H4 (cell line): Measurements from ENCODE around the gene VAMP8. TPM values are rescaled to one million over a fixed set of nuclear protein-coding genes. Genes with fewer than 3 reads are reported as not detected.
"Not testable (repeated sequence)": the region's sequence is repeated elsewhere in the genome, so short reads cannot be mapped to it uniquely, and the experiment has no call there.

Source experiments
- DNase-seq: peaks from one replicate; pipeline ENCODE4 v3.0.0-alpha.2; 2015; ENCODE audit warnings: low spot score
- total RNA-seq: library from RNA; depleted of rRNA; stranded (reverse); fragments of >200 nt; shearing (Covaris generic); gene quantifications from 2 replicates; pipeline ENCODE4 v1.2.3, GENCODE V29; 2014

VAMP8 gene
- total RNA-seq, 1 experiment from 2014 or later: 1.3 TPM

DNA sequence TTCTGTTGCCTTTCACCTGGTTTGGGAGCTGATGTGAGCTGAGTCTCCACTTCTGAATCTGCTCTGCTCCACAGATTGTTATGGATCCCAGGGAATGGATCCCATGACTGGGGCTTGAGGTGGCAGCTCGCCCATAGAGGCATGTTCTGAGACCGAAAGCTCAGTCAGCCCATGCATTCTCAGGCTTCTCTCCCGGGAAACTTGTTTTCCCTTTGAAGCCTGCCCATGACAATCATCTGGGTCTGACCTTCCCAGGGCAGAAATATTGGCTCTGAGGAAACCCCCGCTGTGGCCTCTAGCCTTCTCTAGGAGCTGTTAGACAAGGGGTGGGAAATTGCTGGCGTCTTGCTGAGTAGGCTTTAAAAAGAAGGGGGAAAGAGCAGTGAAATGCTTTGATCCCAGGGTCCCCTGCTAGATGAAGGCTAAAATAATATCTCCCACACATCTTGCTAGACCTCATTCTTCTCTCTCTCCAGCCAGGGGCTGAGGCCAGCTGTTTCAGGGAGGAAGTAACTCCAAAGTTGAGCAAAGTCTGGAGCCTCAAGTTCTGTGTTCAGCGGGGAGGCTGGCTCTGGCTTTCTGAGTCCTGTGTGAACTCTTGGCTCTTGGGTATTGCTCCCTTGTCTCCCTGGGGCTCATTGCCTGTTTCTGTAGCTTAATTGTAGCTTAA is 2.0 kb downstream of the VAMP8 start:
- no peak for DNase-seq

DNA sequence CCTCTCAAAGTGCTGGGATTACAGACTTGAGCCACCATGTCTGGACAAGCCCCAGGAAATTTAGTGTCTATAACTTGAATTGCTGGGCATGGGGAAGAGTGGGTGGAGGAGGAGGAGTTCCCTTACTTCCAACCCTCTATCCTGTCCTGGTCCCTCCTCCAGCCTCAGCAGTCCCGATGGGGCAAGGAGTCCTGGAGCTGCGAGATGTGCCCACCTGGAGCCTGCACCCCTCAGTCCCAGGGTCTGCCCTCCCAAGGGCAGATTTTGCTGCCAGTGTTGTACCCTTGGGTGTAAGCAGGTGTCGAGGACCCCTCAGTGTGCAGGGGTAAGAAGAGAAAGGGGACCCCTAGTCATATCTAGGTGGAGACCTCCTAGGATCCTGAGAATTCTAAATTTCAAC is 2.8 kb downstream of the VAMP8 start:
- DNase-seq: no peak

DNA sequence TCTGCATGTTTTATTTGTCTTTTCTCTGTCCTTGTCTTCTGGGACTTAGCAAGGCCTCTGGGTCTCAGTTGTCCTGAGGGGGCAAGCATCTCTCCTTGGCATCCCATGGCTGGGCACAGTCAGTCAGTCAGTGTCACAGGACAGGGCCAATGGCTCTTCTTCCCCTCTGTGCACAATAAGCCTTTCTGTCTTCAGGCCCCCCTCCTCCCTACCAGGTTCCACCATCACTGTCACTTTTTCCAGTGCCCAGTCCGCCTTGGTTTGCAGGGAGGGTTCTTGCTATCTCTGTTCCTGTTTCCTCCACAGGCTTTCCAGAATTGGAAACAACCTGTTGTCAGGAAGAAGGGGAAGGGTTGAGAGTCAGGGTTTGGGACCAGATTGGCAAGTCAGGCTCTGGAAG is 5.1 kb downstream of the VAMP8 start:
- DNase-seq: no peak

DNA sequence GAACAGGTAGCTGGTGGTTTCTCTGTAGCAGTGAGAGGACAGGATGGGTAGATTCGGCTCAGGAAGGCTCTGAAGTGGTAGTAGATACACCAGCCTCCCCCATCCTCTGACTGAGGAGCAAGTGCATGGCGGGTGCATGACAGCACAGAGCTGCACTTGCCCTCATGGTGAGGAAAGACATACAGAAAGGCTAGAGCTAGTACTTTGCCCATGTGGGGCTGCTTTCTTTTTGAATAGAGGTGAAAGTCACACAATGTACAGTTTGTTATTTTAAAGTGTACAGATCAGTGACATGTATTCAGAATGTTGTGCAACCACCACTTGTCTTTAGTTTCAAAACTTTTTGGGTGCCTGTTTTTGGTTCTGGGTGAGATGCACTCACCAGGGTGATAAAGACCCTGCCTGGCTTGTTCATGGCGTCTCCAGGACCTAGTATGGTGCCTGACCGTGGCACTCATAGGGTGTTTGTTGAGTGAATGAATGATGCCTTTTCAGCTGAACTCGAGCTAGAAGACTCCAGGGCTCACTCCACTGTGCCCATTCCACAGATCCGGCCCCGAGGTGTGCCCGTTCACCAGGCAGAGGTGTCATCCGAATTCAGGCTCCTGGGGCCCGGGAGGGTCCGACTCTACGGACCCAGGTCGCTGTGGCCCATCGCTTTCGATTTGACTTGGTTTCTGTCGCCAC is 6.4 kb downstream of the VAMP8 start:
- no peak for DNase-seq

DNA sequence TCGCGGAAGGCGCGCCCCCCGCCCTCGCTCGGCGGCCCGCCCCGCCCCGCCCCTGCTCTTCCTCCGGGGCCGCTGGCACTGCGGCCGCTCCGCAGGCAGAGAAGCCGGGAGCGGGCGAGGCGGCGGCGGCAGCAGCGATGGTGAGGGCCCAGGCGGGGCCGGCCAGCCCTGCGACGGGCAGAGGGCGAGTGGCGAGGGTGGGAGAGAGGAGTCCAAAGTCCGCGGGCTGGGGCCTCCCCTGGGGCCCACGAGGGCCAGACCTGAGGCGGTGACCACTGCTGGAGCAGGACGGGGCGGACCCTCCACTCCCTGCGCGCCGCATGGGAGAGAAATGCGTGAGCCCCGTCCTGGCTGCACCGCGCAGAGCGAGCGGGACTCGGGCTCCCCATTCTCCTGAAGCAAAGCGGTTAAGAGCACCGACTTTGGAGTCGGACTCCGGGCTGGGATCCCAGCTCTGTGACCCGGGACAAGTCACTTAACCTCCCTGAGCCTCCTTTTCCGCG is 7.0 kb downstream of the VAMP8 start, which contains the start of gene VAMP5:
VAMP5 (plus strand) TSS at position 78 of the 503 bp plus-strand sequence; CDS start at position 138, 60 bp downstream.
- no peak for DNase-seq

DNA sequence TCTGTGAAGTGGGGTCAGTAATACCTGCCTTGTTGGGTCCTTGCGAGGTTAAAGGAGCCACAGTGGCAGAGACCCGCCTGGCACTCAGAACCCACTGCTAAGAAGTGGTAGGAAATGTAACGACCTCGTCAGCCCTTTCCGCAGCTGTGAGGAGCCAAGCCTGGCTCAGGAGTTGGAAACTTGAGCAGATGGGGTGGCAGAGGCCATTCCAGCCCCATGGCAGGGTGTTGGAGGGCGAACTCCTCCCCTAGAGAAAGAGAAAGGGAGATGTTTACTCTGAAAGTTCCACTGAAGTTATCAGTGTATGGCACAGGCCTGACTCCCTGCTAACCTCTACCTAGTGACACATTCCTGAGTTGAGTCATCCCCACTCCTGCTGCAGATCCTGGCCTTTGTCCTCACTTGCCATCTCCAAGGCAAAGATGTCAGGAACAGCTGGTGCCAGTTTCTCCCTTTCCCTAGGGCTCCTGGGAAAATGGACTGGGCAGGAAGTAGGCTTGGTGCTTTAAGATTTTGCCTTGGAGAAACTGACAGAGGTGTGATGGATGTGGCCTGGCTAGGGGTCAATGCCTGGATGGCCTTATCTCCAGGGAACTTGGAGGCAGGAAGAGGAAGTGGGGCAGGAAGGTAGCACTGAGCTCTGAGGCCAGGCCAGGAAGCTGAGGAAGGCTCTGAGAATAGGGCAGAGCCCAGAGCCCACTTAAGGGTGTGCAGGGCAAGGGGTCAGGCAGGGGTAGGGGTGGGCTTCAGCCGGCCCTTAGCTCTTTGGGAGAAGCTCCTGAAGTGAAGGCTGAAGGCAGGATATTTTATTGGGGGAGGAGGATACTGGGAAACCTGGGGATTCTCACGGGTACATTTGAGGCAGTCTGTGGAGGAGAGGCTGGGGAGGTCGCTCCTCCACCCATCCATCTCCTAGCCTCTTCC is 7.7 kb downstream of the VAMP8 start:
- DNase-seq: peak; percentile 83

DNA sequence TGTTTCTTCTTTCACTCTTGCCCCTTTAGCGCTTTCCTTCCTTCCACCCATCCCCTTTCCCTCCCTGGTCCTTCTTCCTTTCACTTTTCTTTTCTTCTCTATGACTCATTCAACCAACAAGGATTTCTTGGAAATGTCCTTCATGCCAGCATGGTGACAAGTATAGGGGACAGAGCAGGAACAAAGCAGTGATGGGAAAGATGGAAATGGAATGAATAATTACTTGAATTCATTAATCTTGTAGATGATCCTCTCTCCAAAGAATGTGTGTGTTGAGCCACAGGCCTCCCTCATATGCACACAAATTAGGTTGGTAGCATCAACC is 8.4 kb downstream of the VAMP8 start:
- peak; percentile 74 for DNase-seq

DNA sequence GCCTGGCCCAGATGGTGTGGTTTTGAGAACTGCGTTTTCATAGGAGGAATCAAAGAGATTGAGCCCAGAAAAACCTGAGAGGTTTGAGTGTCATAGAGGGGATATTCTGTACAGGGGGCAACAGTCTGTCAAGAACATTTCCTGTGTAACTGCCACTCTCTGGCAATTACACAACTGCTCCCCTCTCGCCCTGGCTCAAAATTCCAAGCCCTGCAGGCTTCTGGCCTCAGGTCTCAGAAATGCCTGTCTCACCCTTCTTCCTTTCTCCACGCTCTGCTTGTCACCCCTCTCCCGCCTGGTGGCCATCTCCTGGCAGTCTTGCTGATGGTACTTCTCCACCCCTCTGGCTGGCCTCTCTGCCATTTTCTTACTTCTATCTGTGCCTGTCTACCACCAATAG is 10.8 kb downstream of the VAMP8 start:
- DNase-seq: no peak

DNA sequence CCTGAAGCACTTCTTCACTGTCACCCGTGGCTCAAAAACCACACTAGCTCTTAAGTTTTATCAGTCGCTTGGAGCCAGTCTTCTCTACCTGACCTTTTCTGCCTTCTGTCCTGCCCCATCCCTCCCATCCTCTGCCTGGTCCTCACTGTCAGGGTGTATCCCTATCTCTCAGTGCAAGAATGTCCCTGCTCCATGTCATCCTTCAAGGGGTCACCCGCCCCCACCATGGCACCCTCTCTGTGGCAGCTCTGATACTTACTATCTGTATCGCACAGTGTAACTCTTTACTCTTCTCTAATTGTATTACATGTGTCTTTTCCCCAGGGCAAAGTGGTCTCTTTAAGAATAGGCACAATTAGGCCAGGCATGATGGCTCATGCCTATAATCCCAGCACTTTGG is 11.3 kb downstream of the VAMP8 start:
- DNase-seq: no peak

DNA sequence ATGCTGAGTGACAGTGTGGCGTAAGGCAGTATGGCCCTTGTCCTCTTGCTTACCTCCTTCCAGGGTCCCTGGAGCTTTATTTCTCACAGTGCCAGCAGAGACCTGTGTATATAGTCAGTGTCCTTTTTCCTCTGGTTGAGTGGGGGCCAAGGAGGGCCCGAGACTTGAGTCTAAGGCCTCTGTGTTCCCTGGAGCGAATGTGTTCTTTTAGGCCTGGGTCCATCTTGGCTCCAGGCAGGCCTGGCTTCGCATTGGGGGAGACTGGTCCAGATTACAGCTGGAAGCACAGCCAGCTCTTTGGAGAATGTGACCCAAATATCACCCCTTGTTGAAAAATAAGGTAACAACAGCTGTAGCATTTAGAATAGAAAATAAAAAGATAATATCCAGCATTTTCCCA is 11.8 kb downstream of the VAMP8 start:
- no peak for DNase-seq

DNA sequence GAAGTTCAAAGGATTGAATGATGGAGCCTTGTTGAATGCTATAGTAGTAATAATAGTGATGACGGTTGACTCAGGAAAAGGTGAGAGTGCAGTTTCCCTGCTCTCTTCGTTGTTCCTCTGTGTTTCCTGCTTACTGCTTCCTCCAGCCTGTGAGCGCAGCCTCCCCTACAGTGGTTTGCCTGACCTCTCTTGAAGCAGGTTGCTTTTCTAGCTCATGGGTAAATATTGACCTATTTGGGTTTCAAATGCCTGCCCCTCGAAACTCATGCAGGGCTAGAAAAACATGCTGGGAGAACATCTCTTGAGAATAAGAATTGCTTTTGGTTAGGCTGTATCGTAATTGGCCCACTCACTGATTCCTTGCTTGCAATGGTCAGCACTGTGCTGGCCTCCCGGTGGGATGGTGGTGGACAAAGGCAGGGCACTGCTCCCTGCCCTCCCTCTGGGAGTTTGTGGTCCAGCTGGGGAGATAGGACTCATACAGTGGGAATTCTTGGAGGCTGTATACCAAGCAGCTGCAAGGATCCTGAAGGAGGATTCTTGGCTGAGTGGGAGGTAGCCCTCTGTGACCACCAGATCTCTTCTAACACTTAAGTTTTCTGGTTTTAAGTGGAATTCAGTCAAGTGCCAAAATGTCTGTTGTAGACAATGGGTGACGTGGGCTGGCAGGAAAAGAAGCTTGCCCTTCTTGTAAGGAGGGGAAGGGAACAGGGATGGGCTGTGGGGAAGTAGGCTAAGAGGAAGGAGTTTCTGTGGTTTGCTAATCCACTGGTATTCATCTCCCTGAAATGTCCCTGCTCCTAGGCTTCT is 12.8 kb downstream of the VAMP8 start:
- peak; percentile 36 for DNase-seq

DNA sequence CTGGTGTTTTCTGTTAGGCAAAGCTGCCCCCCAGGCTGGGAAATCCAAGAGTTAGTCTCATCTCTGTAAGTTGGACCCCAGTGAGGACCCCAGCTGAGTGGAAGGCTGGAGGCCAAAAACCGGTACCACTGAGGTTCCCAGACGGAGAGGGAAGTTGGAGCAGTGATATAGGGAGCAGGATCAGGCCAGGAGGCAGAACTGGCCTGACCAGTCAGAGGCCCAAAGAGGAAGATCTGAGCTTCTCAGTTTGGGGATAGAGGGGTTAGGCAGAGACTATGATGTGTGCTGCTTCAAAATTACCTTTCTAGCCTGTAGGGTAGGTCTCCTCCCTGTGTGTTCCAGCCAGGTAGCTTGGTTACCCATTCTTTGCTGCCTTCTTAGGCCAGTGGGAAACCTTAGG is 13.6 kb downstream of the VAMP8 start:
- no peak for DNase-seq

DNA sequence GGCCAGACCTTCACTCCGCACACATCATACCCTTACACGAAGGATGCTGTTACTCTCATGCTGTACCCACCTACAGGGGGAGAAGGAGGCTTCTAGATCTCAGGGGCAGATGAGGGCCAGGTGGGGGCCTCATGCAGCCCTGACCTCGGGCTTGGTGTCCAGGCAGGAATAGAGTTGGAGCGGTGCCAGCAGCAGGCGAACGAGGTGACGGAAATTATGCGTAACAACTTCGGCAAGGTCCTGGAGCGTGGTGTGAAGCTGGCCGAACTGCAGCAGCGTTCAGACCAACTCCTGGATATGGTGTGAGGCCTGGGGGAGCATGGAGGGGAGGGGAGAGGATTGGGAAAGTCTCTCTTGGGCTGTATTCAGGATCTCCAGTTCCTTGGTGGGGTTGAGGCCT is 14.2 kb downstream of the VAMP8 start:
- no peak for DNase-seq

DNA sequence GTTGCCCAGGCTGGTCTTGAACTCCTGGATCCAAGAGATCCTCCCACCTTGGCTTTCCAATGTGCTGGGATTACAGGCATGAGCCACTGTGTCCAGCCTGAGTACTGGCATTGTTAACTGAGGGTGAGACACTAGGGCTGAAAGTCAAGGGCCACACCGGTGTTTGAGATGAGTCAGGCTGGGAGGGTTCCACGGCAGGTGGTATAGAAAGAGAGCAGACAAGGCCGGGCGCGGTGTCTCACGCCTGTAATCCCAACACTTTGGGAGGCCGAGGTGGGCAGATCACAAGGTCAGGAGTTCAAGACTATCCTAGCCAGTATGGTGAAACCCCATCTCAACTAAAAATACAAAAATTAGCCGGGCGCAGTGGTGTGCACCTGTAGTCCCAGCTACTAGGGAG is 14.9 kb downstream of the VAMP8 start:
- DNase-seq: not testable (repeated sequence)

DNA sequence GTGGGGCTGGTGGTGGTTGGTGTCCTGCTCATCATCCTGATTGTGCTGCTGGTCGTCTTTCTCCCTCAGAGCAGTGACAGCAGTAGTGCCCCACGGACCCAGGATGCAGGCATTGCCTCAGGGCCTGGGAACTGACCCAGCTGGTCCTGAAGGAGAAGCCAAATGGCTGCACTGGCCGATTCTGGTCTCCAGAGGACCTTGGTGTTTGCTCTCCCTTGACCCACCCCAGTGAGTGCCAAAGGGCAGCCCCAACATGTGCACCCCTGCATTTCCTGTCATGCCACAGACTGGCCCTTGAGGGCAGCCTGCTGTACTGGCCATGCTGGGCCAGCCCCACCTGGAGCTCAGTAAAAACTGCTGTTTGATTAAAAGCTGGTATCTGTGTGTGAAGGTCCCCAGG is 15.6 kb downstream of the VAMP8 start:
- no peak for DNase-seq

DNA sequence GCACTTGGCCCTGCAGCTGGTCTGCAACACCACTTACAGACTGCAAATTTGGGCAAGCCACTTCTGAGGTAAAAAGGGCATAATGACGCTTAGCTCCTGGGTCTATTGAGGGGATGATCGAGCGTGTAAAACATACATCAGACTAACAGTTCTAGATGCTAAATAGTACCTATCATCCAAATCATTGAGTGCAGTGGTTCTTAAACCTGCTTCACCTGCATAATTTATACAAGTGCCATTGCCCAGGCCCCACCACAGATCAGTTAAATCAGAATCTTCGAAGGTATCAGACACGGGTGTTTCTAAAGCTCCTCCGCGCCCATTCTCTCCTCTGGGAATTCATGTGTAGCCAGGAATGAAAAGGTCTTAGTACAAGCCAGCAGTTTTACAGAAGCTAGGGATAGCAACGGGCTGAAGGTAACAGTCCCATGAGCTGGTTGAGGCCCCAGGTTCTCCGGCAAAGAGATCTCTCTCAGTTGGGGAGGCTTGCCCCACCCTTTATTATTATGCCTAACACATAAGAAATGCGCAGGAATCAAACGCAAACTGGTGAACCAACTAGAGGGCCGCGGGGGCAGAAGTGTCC is 17.4 kb downstream of the VAMP8 start:
- no peak for DNase-seq

DNA sequence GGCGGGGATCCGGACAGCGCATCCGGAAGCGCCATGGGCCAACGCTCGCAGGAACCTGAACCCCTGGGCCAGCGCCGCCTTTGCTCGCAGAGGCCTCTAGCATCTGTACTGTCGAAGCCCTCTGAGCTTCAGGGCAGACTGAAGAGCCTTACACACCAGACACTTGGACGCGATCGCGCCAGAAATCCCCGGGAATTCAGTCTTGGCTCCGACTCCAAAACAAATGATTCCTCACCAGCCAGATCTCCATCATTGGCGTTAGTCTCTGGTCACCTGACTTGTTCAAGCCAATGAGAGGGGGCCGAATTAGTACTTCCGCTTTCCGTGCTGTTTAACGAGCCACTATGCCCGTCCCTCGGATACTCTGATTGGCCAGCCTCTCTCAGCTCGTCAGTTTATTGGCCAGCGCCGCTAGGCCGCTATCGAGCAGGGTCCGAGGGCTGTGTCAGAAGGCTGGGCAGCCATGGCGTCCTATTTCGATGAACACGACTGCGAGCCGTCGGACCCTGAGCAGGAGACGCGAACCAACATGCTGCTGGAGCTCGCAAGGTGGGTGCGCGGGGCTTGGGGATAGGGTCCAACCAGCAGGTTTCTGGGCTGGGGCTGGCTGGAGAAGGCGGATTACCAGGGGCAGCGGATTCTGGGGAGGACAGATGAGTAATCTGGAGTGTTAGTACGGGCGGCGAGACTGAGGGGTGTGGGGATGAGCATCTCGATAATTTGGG is 18.1 kb downstream of the VAMP8 start, which contains the start of gene RNF181:
RNF181 (plus strand) TSS at position 445 of the 725 bp plus-strand sequence; CDS start at position 464, 19 bp downstream.
- DNase-seq: peak; percentile 97

DNA sequence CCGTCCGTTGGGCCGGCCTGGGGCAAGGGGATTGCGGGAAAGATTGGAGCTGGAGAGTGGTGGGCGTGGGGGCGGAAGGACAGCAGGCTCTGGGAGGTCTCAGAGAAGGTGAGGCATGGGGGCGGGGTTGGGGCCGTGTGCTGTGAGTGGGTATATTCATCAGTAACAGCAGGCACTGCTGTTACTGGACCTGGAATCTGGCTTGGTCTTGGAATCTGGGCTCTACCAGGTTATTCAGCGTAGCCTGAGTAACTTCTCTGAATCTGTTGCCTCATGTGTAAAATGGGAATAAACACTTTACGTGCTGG is 18.6 kb downstream of the VAMP8 start:
- DNase-seq: no peak

DNA sequence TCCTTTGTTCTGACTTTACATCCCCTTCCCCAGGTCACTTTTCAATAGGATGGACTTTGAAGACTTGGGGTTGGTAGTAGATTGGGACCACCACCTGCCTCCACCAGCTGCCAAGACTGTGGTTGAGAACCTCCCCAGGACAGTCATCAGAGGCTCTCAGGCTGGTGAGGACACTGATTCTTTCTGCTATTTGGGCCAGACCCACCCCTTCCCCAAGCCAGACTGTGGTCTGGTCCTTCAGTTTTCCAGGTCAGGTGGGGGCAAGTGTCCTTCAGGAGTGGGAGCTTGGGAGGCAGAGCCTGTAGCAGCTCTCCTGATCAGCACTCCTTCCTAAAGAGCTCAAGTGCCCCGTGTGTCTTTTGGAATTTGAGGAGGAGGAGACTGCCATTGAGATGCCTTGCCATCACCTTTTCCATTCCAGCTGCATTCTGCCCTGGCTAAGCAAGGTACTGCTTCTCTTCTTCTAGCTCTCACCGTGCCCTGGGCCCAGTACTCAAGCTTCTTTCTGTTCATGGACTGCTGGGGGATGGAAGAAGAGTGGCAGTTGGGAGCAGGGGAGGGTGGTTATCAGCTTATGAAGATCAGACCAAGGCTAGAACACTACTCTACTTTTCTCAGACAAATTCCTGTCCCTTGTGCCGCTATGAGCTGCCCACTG is 19.2 kb downstream of the VAMP8 start:
- no peak for DNase-seq

DNA sequence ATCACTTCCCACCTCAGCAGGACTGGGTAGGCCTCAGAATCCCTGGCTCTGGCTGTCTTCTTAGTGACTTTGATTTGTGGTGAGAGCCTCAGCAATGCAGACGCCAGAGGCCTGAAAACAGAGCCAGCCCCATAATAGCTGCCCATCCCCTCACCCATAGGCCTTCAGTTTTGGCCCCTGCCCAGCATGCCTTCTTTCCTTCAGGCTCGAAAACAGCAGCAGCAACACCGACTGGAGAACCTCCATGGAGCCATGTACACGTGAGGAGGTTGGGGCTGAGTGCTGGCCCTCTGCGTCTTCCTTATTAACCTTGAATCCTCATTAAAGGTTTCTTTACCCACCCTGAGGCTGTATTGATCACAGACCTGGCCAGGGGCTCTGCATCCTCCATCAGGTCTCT is 19.9 kb downstream of the VAMP8 start:
- DNase-seq: no peak
